Measurements from ENCODE around the gene GPR143. TPM values are rescaled to one million over a fixed set of nuclear protein-coding genes. Genes with fewer than 3 reads are reported as not detected.

Gene GPR143
- total RNA-seq, 2 experiments from 2014 or later, result not detected

- Mint-ChIP-seq H3K27me3 (no peaks in the 10 kb centered on the region), H3K27ac (no peak overlapping the region), H3K4me3 (no peak overlapping the region), H3K9me3 (no peaks in the 10 kb centered on the region), H3K36me3 (ENCODE audit: low read depth) (no peaks in the 10 kb centered on the region), H3K4me1 (no peaks in the 10 kb centered on the region)
- CTCF ChIA-PET, result interaction anchor here (0.5 kb wide), 1 partner anchor 31 kb away, joined by 3 read pairs; no protein-coding TSS in a partner anchor
- POLR2A ChIA-PET, result no interaction called here
- no peak for DNase-seq
Observed at GRCh38 chrX:9757366-9757765, 8.3 kb downstream of the GPR143 start.

DNA sequence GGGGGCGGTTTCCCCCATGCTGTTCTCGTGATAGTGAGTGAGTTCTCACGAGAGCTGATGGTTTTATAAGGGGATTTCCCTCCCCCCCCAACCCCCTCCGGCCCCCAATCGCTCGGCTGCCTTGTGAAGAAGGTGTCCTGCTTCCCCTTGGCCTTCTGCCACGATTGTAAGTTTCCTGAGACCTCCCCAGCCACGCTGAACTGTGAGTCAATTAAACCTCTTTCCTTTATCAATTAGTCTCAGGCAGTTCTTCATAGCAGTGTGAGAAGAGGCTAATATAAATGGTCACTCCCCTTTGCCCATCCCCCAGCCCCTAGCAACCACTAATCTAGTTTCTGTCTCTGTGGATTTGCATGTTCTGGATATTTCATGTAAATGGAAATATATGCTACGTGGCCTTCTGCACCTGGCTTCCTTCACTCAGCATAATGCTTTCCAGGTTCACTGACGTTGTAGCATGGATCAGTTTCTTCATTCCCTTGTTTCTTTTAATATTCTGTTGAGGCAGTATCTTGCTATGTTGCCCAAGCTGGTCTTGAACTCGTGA, 16.4 kb downstream of the GPR143 start:
- H3K36me3 Mint-ChIP-seq (ENCODE audit: low read depth), result peaks cover 8% of the 10 kb centered on the region
- ChIA-PET POLR2A (no interaction called here), CTCF (no interaction called here)
- no peak overlapping the region for H3K27ac Mint-ChIP-seq
- peaks cover 18% of the 10 kb centered on the region for H3K4me1 Mint-ChIP-seq
- peaks cover 9% of the 10 kb centered on the region for H3K9me3 Mint-ChIP-seq
- H3K27me3 Mint-ChIP-seq, result no peaks in the 10 kb centered on the region
- DNase-seq, result no peak
- H3K4me3 Mint-ChIP-seq, result no peak overlapping the region

DNA sequence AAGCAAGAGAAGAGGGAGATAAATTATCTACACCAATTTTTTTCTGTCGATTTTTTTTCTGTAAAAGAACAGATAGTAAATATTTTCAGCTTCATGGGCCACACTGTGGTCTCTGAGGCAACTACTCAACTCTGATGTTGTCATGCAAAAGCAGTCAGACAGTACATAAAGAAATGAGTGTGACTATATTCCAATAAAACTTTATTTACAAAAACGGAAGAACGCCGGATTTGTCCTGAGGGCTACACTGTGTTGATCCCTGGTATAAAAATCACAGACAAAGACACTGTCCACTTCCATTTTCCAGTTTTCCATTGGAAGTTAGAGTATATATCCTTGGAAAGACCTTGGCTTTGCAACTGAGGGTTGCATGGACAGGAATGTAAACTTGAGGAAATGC, 18.0 kb downstream of the GPR143 start:
- POLR2A ChIA-PET, result no interaction called here
- Mint-ChIP-seq H3K27me3 (no peaks in the 10 kb centered on the region), H3K36me3 (ENCODE audit: low read depth) (peaks cover 8% of the 10 kb centered on the region), H3K4me3 (no peak overlapping the region), H3K4me1 (peaks cover 18% of the 10 kb centered on the region), H3K9me3 (peaks cover 9% of the 10 kb centered on the region), H3K27ac (no peak overlapping the region)
- CTCF ChIA-PET, result no interaction called here
- no peak for DNase-seq

- H3K27me3 Mint-ChIP-seq, result no peaks in the 10 kb centered on the region
- H3K4me1 Mint-ChIP-seq, result peaks cover 18% of the 10 kb centered on the region
- CTCF ChIA-PET, result no interaction called here
- POLR2A ChIA-PET, result no interaction called here
- H3K36me3 Mint-ChIP-seq (ENCODE audit: low read depth), result peaks cover 8% of the 10 kb centered on the region
- DNase-seq, result no peak
- H3K4me3 Mint-ChIP-seq, result no peak overlapping the region
- no peak overlapping the region for H3K27ac Mint-ChIP-seq
- H3K9me3 Mint-ChIP-seq, result peaks cover 9% of the 10 kb centered on the region
Observed at GRCh38 chrX:9746148-9746888, 19.3 kb downstream of the GPR143 start.

DNA sequence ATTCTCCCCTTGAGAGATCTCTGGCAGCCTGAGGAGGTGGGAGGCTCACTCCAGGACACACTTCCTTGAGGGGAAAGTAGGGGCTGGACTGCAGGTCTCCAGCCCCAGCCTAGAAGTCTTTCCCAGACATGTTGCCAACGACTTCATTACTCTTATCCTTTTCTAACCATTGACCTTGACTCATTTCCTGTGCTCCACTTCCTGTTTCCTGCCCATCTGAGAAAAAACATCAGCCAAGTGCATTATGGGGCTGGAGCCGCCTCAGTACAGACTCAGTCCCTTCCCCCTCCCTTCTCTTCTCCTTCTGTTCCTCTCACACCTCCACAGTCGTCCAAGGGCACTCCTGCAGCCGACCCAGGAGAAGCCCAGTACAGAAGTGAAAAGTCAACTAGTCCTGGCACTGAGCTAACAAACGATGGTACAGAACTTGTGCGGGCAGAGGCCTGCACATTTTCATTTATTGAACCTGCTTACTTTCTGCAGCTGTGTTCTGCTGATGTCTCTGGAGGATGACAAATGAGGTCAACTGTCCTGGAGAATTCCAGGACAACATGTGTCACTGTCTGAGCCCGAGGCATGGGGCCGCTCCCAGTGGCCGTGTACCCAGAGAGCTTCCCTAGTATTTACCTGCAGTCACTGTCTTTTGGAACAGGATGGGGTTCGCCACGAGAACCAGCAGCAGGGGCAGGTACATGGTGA, 20.1 kb downstream of the GPR143 start:
- peak; percentile 9 for DNase-seq
- Mint-ChIP-seq H3K4me1 (peaks cover 18% of the 10 kb centered on the region), H3K4me3 (no peak overlapping the region)

GRCh38 chrX:9739130-9739529, 26.5 kb downstream of the GPR143 start:
- Mint-ChIP-seq H3K27me3 (no peaks in the 10 kb centered on the region), H3K4me3 (no peak overlapping the region), H3K4me1 (no peaks in the 10 kb centered on the region), H3K9me3 (no peaks in the 10 kb centered on the region), H3K36me3 (ENCODE audit: low read depth) (no peaks in the 10 kb centered on the region), H3K27ac (no peak overlapping the region)
- no peak for DNase-seq
- CTCF ChIA-PET, result no interaction called here
- POLR2A ChIA-PET, result no interaction called here

More for the DNA sequence above, 20.1 kb downstream of the GPR143 start:
- no peaks in the 10 kb centered on the region for H3K27me3 Mint-ChIP-seq
- peaks cover 8% of the 10 kb centered on the region for H3K36me3 Mint-ChIP-seq (ENCODE audit: low read depth)
- ChIA-PET CTCF (no interaction called here), POLR2A (no interaction called here)
- H3K9me3 Mint-ChIP-seq, result peaks cover 9% of the 10 kb centered on the region
- H3K27ac Mint-ChIP-seq, result peak overlapping the region; percentile 86

DNA sequence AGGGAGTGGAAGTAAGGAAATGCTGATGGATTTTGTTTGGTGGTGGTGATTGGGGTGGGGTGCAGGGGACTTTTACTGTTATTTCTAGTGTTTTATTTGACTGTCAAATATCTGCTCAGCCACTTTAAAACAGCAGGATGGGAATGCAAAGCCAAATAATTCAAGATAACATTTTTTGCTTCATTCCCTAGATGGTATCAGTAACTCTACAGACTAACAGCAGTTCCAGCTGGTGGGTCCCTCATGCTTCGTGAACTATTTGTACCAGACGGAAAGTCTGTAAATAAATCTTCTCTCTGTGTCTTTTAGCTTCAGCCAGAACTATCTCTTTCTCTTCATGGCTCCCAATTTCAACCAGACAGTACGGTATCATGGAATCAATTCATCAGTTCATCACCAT, 27.5 kb downstream of the GPR143 start:
- H3K27ac Mint-ChIP-seq, result no peak overlapping the region
- no peaks in the 10 kb centered on the region for H3K27me3 Mint-ChIP-seq
- no peaks in the 10 kb centered on the region for H3K4me1 Mint-ChIP-seq
- POLR2A ChIA-PET, result no interaction called here
- H3K36me3 Mint-ChIP-seq (ENCODE audit: low read depth), result no peaks in the 10 kb centered on the region
- DNase-seq, result no peak
- CTCF ChIA-PET, result no interaction called here
- no peak overlapping the region for H3K4me3 Mint-ChIP-seq
- H3K9me3 Mint-ChIP-seq, result no peaks in the 10 kb centered on the region

- H3K9me3 Mint-ChIP-seq, result no peaks in the 10 kb centered on the region
- no peak for DNase-seq
- no peaks in the 10 kb centered on the region for H3K27me3 Mint-ChIP-seq
- ChIA-PET CTCF (no interaction called here), POLR2A (no interaction called here)
- H3K4me3 Mint-ChIP-seq, result no peak overlapping the region
- H3K36me3 Mint-ChIP-seq (ENCODE audit: low read depth), result no peaks in the 10 kb centered on the region
- no peak overlapping the region for H3K27ac Mint-ChIP-seq
- H3K4me1 Mint-ChIP-seq, result no peaks in the 10 kb centered on the region
Observed at GRCh38 chrX:9737363-9737762, 28.3 kb downstream of the GPR143 start.

DNA sequence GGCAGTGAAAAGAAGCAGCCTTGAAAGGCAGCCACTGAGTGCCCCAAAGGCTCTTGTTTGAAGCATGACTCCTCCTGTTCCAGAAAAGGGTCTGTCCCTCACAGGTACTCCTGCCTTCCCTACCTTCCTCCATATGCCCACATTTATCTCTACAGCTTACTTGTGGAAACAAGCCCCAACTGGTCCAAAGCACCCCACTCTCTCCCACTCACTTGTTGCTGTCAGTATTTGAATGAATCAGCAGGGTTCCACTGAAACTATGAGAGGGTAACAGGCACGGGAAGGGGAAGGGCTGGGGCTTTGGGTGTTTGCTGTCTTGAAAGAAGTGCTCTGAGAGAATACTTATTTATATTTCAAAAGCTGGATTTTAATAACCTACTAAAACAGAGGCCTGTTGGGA, 34.9 kb downstream of the GPR143 start:
- H3K4me1 Mint-ChIP-seq, result no peaks in the 10 kb centered on the region
- DNase-seq, result no peak
- POLR2A ChIA-PET, result no interaction called here

DNA sequence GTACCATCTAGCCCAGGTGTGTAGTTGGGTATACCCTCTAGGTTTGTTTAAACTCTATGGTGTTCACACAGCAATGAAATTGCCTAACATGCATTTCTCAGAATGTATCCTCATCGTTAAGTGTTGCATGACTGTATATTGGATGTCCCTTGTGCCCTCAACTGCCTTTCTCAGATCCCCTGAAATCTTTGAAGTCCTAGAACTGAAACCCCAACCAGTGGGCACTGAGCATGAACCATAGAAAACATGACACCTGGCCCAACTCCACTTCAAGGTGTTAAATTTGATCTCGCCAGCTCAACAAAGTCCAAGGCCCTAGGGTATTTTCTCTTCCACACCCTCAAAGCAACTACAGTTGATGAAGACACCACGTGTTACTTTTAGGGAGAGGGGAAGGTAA, 35.6 kb downstream of the GPR143 start:
- no peak for DNase-seq
- POLR2A ChIA-PET, result no interaction called here
- H3K9me3 Mint-ChIP-seq, result peaks cover 14% of the 10 kb centered on the region
- CTCF ChIA-PET, result no interaction called here
- no peak overlapping the region for H3K27ac Mint-ChIP-seq
- no peaks in the 10 kb centered on the region for H3K36me3 Mint-ChIP-seq (ENCODE audit: low read depth)
- H3K4me3 Mint-ChIP-seq, result no peak overlapping the region
- no peaks in the 10 kb centered on the region for H3K4me1 Mint-ChIP-seq
- no peaks in the 10 kb centered on the region for H3K27me3 Mint-ChIP-seq

More for the DNA sequence above, 34.9 kb downstream of the GPR143 start:
- H3K4me3 Mint-ChIP-seq, result no peak overlapping the region
- CTCF ChIA-PET, result interaction anchor here (0.8 kb wide), 1 partner anchor 26 kb away, joined by 3 read pairs; no protein-coding TSS in a partner anchor
- H3K9me3 Mint-ChIP-seq, result peaks cover 14% of the 10 kb centered on the region
- no peaks in the 10 kb centered on the region for H3K36me3 Mint-ChIP-seq (ENCODE audit: low read depth)
- H3K27me3 Mint-ChIP-seq, result no peaks in the 10 kb centered on the region
- H3K27ac Mint-ChIP-seq, result no peak overlapping the region

DNA sequence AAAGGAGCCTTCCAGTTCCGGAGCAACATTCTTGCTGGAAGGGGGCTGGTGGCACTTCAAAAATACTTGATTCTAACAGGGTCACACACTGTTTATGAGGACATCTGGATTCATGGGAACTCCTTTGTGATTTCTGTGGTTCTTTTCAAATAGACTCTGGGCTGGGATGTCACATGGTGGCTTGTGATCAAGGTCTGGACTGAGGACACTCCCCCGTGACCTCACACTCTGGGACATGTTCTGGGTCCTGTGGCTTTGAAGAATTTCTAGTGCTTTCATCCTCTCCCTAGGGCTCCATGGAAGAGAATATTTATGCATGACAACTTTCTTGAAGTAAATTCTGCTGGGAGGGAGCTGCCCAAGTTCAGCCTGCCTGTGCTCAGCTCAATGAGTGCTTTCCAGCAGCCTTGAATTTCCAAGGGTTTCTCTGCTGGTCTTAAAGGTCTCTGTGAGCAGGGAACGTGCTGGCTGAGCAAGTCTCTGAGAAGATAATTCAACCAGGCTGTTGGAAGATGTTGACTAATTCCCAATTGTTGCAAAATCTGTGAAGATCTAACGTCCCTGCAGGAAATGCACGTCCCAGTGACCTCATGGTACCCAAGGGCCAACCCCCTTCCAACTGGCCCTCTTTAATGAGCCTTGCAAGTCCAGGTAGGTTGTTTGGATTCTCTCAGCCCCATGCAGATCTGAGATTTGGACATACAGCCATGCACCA, 36.3 kb downstream of the GPR143 start:
- DNase-seq, result no peak
- ChIA-PET CTCF (no interaction called here), POLR2A (no interaction called here)
- H3K4me1 Mint-ChIP-seq, result no peaks in the 10 kb centered on the region
- H3K9me3 Mint-ChIP-seq, result peaks cover 14% of the 10 kb centered on the region
- H3K4me3 Mint-ChIP-seq, result no peak overlapping the region
- H3K27me3 Mint-ChIP-seq, result no peaks in the 10 kb centered on the region
- H3K36me3 Mint-ChIP-seq (ENCODE audit: low read depth), result no peaks in the 10 kb centered on the region
- no peak overlapping the region for H3K27ac Mint-ChIP-seq

- Mint-ChIP-seq H3K4me3 (no peak overlapping the region), H3K27me3 (no peaks in the 10 kb centered on the region), H3K27ac (no peak overlapping the region), H3K9me3 (peaks cover 15% of the 10 kb centered on the region), H3K36me3 (ENCODE audit: low read depth) (no peaks in the 10 kb centered on the region), H3K4me1 (no peaks in the 10 kb centered on the region)
- ChIA-PET POLR2A (no interaction called here), CTCF (interaction anchor here (0.7 kb wide), 1 partner anchor 927 kb away, joined by 5 read pairs; the partner anchor contains the start of gene FAM9A)
- no peak for DNase-seq
Observed at GRCh38 chrX:9728261-9728660, 37.4 kb downstream of the GPR143 start.

- ChIA-PET CTCF (no interaction called here), POLR2A (no interaction called here)
- H3K9me3 Mint-ChIP-seq, result peaks cover 30% of the 10 kb centered on the region
- H3K27ac Mint-ChIP-seq, result no peak overlapping the region
- DNase-seq, result no peak
- no peak overlapping the region for H3K4me3 Mint-ChIP-seq
- H3K36me3 Mint-ChIP-seq (ENCODE audit: low read depth), result peaks cover 15% of the 10 kb centered on the region
- no peaks in the 10 kb centered on the region for H3K4me1 Mint-ChIP-seq
- H3K27me3 Mint-ChIP-seq, result no peaks in the 10 kb centered on the region
Observed at GRCh38 chrX:9724711-9725110, 40.9 kb downstream of the GPR143 start.

Measured in activated CD4-positive, alpha-beta T cell treated with anti-CD3 and anti-CD28 coated beads, Interleukin-2, amount 10 ng/mL, durations not matched to agents 7 days and 5 days (primary cell).